Activated CD4-positive, alpha-beta T cell treated with anti-CD3 and anti-CD28 coated beads for 48 hours (primary cell): Measurements from ENCODE around the gene MICAL3.
"Not testable (repeated sequence)": the region's sequence is repeated elsewhere in the genome, so short reads cannot be mapped to it uniquely, and the experiment has no call there.

Experiments
- DNase-seq: peaks from one replicate; pipeline ENCODE4 v3.0.0-alpha.2; 2020

The MICAL3 gene

GRCh38 chr22:17880468-17880867 lies 143.9 kb downstream of the MICAL3 start:
- no peak for DNase-seq

- DNase-seq: no peak
Measured at GRCh38 chr22:17880020-17880419, 144.3 kb downstream of the MICAL3 start.

DNA sequence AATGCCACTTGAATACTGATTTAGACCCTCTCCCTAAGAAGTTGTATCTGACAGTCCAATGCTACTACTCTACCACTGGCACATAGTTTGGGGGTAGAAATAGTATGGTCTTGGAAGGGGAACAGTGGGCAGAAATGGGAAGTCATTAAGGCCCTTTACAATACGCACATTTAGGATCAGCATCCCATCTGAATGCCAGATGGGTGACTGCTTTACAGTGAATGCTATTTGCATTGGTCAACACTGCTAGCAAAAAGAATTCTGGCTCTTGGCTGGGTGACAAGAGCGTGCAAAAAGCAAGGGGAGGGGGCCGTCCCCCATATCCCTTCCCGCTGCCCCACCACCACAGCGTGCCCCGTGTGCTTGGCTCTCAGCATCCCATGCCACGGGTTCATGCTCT lies 145.4 kb downstream of the MICAL3 start:
- DNase-seq: no peak

- no peak for DNase-seq
Measured at GRCh38 chr22:17878186-17878694, 146.1 kb downstream of the MICAL3 start.

DNA sequence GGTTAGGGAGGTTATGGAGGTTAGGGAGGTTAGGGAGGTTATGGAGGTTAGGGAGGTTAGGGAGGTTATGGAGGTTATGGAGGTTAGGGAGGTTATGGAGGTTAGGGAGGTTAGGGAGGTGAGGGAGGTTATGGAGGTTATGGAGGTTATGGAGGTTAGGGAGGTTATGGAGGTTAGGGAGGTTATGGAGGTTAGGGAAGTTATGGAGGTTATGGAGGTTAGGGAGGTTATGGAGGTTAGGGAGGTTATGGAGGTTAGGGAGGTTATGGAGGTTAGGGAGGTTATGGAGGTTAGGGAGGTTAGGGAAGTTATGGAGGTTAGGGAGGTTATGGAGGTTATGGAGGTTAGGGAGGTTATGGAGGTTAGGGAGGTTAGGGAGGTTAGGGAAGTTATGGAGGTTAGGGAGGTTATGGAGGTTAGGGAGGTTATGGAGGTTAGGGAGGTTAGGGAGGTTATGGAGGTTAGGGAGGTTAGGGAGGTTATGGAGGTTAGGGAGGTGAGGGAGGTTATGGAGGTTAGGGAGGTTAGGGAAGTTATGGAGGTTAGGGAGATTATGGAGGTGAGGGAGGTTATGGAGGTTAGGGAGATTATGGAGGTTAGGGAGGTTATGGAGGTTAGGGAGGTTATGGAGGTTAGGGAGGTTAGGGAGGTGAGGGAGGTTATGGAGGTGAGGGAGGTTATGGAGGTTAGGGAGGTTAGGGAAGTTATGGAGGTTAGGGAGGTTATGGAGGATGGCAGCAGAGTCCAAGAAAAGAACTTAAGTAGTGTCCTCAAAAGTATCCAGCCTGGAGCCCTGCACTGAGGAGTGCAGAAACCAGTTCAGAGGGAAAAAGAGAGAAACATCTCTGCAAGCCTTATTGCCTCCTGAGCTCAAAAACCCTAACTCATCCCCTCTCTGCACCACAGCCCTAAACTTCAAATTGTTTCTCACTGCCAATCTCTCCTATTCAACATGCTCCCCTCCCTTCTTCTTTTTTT lies 147.2 kb downstream of the MICAL3 start:
- not testable (repeated sequence) for DNase-seq

DNA sequence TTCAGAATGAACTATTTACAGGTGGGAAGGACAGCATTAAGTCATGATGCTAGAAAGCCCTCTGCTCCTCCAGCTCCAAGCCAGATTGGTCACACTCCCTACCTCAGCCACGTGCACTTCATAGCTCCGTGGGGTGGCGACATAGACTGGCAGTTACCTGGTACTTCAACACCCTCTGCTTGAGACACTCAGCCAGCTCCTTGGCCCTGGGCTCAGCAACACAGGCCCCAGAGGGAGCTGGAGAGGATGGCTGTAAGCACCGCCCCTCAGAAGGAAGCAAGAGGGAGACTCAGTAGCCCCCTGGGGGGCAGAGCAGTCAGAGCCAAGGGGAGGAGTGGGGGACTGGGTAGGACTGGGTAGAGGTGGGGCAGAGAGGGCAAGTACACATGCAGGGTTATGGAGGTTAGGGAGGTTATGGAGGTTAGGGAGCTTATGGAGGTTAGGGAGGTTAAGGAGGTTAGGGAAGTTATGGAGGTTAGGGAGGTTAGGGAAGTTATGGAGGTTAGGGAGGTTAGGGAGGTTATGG lies 148.0 kb downstream of the MICAL3 start:
- DNase-seq: no peak

GRCh38 chr22:17875631-17876030 lies 148.7 kb downstream of the MICAL3 start:
- DNase-seq: no peak

DNA sequence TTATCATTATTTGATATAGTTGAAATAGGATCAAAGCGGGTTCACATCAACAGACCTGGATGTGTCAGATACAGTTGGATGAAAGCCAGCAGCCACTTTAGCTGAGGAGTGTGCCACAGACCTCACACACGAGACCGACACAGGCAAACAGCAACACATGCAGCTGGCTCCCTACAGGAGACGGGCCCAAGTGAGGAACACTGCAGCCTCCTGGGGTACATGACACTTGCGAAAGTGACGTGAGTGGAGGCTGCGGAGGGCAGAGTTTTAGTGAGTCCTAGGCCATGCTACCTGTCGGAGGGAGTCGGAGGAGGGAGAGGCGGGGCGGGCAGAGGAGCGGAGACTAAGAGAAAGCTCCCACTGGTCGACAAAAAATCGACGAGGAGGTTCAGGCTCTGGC lies 149.2 kb downstream of the MICAL3 start:
- no peak for DNase-seq

GRCh38 chr22:17874231-17874905 lies 150.0 kb downstream of the MICAL3 start:
- DNase-seq: no peak

DNA sequence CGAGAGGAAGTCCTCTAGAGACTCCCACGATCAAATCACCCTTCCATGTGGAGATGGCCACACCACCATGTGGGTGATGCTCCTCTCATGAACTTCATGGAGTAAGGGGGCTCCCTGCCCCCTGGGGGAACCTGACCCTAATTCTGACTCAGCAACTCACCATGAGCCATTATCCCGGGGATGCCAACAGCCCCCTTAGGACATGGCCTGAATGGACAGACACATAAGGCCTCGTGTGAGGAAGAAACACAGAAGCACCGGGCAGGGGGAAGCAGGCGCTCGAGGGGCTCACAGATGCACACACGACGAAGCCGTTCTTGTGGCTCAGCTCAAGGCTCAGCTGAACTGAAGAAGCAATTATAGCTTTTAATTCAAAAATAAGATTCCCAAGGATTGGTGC lies 150.6 kb downstream of the MICAL3 start:
- DNase-seq: no peak

DNA sequence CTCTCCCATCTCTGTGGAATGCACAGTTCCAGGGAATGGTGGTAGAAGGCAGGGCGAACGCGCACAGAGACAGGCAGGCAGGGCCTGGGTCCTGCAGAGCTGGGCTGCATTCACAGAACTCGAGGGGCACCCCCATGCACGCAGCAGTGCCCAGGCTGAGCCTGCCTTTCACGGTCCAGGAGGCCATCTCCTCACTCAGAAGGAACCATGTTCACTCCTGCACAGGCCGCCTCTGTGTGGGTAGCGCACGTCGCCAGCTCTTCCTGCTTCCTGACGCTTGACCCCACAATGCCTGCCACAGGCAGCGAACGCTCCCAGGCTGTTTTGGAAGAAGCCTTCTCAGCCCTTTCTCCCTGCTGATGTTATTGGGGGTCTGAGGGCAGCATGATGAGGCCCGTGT lies 151.2 kb downstream of the MICAL3 start:
- DNase-seq: no peak

DNA sequence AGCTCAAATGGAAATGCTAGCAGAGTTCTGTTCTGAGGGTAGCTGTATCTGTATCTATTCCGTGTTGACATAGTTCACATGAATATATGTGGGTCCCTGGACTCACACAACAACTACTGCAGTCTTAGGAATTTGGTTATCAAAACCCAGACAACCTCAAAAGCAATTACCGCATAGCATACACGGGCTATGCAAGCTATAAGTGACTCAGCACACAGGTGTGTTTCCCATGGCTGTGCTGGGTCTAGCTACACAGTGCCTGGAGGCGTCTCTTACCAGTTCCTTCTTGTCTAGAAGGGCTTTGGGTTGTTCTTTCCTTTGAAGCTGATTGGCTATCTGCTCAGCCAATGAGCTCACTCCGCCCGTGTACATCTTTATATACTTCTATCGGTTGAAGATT lies 151.9 kb downstream of the MICAL3 start:
- no peak for DNase-seq

GRCh38 chr22:17871726-17872458 lies 152.5 kb downstream of the MICAL3 start:
- DNase-seq: no peak

DNA sequence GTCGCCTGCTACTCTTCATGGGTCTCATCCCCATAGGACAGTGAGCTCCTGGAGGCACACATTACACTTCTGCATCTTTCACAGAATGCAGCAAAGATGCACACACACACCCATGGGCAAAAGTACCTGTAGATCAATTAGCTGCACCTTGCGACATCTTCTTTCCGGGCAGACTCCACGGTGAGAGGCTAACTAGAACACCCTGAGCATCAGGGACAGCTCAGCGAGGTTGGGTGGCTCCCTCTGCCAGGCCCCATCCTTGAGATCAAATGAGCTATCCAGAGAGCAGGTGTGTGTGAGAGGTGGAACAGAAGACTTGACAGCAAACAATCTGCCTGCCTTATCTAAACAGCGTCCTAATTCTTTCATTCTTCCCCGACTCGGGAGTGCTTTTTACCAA lies 154.0 kb downstream of the MICAL3 start:
- no peak for DNase-seq

DNA sequence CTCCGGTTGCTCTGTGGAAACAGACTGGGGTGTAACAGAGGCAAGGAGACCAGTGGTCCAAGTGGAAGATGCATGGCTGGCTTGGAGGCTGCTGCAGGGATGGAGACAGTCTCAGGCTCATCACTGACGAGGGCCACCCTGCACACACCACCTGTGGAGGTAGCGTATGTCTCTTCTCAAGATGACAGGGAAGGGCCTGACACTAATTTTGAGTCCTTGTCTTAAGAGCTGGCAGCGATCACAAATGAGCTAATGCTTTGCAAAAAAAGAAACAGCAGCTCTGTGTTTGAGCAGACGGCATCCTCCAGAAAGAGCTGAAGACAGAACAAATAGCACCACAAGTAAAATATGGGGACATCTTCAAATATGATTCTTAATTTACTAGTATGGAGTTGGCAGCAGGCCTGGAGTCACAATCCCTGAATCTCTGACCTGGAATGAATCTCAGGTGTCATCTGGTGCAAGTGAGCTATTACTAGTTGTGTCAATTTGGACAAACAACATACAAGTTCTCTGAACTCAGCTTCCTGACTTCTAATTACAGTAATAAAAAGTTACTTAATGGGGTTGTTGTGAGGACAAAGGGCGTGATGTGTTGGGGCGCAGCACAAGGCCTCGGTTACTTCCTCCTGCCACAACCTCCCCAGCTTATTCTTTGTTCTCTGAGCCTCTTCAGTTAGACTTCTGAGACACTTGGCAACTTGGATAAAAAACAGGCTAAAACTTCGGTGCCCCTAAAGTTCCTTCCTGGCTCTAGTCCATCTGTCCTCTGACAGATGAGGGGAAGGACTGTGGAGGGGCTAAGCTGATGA lies 154.9 kb downstream of the MICAL3 start:
- no peak for DNase-seq

DNA sequence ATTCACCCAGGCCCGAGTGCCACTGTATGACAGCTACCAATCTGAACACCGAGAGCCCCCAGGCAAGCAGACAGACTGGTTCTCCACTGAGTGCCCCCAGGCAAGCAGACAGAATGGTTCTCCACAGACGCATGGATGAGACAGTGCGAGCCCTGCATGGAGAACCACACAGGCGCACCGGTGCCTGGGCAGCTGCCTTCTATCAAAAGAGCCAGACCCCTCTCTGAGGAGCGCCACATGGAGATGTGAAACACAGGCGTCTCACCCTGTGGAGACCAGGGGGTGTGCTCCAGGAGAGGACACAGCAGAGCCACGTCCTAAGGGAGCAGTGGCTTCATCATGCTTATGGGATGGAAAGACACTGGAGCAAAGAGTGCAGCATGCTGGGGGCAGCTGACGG lies 155.6 kb downstream of the MICAL3 start:
- DNase-seq: no peak

DNA sequence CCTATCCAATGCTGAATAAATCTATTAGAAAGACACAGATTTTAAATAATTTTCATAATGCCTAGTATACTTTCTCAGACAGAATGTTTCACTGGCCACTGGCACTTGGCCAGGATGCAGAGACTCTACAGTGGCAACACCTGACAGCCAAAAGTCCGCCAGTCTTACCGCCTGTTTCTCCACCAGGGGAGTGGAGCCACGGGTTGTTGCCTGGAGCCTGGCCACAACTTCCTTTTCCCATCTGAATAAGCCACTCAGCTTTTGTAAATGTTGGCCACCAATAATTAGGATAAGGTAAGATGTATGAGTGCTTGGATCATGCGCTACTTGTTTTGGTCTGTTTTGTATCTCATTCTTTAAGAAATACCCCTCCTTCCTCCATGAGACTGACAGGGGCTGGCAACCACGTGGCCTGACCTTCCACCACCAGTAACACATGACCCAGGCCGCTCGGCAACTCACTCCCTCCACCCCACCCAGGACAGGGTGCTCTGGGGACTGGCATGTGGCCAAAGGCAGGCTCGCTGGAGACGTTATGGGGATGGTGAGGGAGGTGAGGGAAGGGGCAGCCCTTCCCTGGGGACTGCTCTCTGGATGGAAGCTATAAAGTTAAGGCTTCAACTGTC lies 157.1 kb downstream of the MICAL3 start:
- DNase-seq: no peak

GRCh38 chr22:17866621-17867020 lies 157.7 kb downstream of the MICAL3 start:
- no peak for DNase-seq

- no peak for DNase-seq
Measured at GRCh38 chr22:17866127-17866526, 158.2 kb downstream of the MICAL3 start.

DNA sequence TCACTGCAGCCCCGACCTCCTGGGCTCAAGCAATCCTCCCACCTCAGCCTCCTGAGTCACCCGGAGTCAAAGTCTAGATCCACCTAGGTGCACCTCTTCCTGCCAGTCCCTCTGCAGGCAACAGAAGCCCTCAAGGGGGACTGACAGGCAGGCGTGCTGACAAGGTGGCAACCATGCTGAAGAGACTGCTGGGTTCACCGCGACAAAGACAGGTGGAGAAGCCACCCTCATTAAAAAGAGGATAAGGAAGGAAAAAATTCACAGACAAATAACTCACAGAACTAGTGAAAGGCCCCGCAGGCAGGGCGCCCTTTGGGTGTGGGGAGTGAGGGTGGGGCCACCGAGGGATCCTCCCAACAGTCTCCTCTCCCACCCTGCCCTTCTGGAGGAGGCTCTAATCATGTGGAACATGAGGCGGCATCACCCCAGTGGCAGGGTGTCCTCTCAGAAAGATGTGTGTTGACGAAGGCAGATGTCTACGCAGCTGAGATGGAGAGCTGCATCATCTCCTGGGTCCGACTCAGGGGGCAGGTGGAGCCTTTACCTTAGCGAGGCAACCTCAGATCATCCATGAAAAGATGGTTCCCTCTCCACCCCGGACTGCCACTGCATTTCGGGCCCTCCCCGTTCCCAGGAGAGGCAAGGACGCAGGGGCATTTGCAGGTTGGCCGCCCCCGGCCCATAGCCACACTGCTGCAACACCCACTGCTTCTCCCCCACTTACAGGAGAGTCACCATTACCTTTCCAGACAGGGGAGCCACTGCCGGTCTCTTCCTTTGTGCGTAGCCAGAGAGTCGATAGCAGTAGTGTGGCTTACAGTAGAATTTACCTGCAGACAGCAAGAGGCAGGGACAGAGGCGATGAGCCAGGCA lies 158.9 kb downstream of the MICAL3 start:
- no peak for DNase-seq
